CD4-positive, alpha-beta T cell (primary cell): ENCODE data around the gene RHCG. TPM values are rescaled to one million over a fixed set of nuclear protein-coding genes. Genes with fewer than 3 reads are reported as not detected.
A peak's percentile ranks its signal among the peaks of the same experiment; 100 is the strongest.

Experiments
- ATAC-seq: fragments of 200-7000 bp; cut with Tn5 transposase; one replicate; pipeline ENCODE4 v1.10.0; 2022; ENCODE audit warnings: mild to moderate bottlenecking; ENCODE audit not compliant: poor library complexity
- CTCF ChIA-PET: fragments of 350-600 bp; sonication (Branson Sonifier 250); formaldehyde crosslinking; loops from one replicate; lab custom pipeline; 2021; ENCODE audit warnings: antibody characterized with exemption, inconsistent platforms; lab: Charles Lee
- POLR2A ChIA-PET: fragments of 350-600 bp; sonication (Branson Sonifier 250); formaldehyde crosslinking; loops from one replicate; lab custom pipeline; 2021; ENCODE audit warnings: antibody characterized with exemption, inconsistent platforms; lab: Charles Lee
- DNase-seq, 14 experiments: peaks; one replicate each; pipeline ENCODE4 v3.0.0-alpha.2; 2013 to 2020; ENCODE audit warnings: mixed read lengths in 2 of 14
- H3K27ac ChIP-seq, 2 donors: one replicate each; pipeline versions ENCODE4 v1.5.1 to v1.7.0; 2013; ENCODE audit warnings: low read length in 2 of 2, low read depth in 1 of 2, mild to moderate bottlenecking in 1 of 2
- H3K27me3 ChIP-seq, 2 experiments: 1 replicate in 1 of 2; 2 replicates in 1 of 2; pipeline versions ENCODE4 v1.6.1 to v1.7.0; 2013; ENCODE audit warnings: low read length in 2 of 2, control low read depth in 1 of 2, mild to moderate bottlenecking in 1 of 2, moderate library complexity in 1 of 2; ENCODE audit not compliant: insufficient read depth in 2 of 2, control insufficient read depth in 1 of 2
- H3K36me3 ChIP-seq: one replicate; pipeline ENCODE4 v1.6.1; 2013; ENCODE audit warnings: low read length, control low read depth; ENCODE audit not compliant: insufficient read depth
- H3K4me1 ChIP-seq: one replicate; pipeline ENCODE4 v1.6.1; 2013; ENCODE audit warnings: low read length, control low read depth; ENCODE audit not compliant: insufficient read depth
- H3K4me3 ChIP-seq: one replicate; pipeline ENCODE4 v1.5.1; 2013; ENCODE audit warnings: mild to moderate bottlenecking, low read length, moderate library complexity
- H3K9me3 ChIP-seq, 2 experiments: 1 replicate in 1 of 2; 2 replicates in 1 of 2; pipeline versions ENCODE4 v1.6.1 to v1.7.0; 2013; ENCODE audit warnings: low read length in 2 of 2, mild to moderate bottlenecking in 2 of 2, control low read depth in 1 of 2, moderate library complexity in 1 of 2; ENCODE audit not compliant: control insufficient read depth in 1 of 2, insufficient read depth in 1 of 2
- H3K27ac Mint-ChIP-seq: one replicate; pipeline ENCODE4 v1.8.0; 2020; ENCODE audit warnings: mixed read lengths
- H3K27me3 Mint-ChIP-seq: one replicate; pipeline ENCODE4 v1.8.0; 2021; ENCODE audit warnings: mixed read lengths
- H3K36me3 Mint-ChIP-seq: one replicate; pipeline ENCODE4 v1.8.0; 2021; ENCODE audit warnings: low read depth, mixed read lengths
- H3K4me1 Mint-ChIP-seq: one replicate; pipeline ENCODE4 v1.8.0; 2021; ENCODE audit warnings: low read depth, mixed read lengths
- H3K4me3 Mint-ChIP-seq: one replicate; pipeline ENCODE4 v1.8.0; 2020; ENCODE audit warnings: mild to moderate bottlenecking, mixed read lengths
- H3K9me3 Mint-ChIP-seq: one replicate; pipeline ENCODE4 v1.8.0; 2020; ENCODE audit warnings: mixed read lengths
- CTCF ChIP-seq: fragments of 200-600 bp; IDR thresholded peaks from one replicate; pipeline ENCODE4 v1.8.0; 2022; ENCODE audit warnings: antibody characterized with exemption, mild to moderate bottlenecking
- intact Hi-C, 2 experiments: fragments of 100-400 bp; cut with DNase I in 1 of 2; cut with micrococcal nuclease in 1 of 2; formaldehyde crosslinking; loops; one replicate each; pipeline versions ENCODE4 v1.15.1 to v1.9.0; 2023 to 2025; cut with DNase I, micrococcal nuclease
- total RNA-seq, 174 experiments: library from RNA in 2 of 174; stranded (reverse) in 2 of 174; gene quantifications; one replicate each; pipeline ENCODE4 v1.2.3 and lab custom pipeline; 2021 to 2026

RHCG gene
- total RNA-seq, 2 experiments from 2014 or later, result not detected

- H3K4me3 ChIP-seq, result no peak overlapping the region
- intact Hi-C loops, result no loop called here
- Mint-ChIP-seq H3K27ac (no peak overlapping the region), H3K4me3 (no peak overlapping the region), H3K36me3 (no peaks in the 10 kb centered on the region), H3K4me1 (peaks cover 4% of the 10 kb centered on the region), H3K27me3 (peaks cover 84% of the 10 kb centered on the region), H3K9me3 (no peaks in the 10 kb centered on the region)
- DNase-seq, result peak in 1 of 14 experiments; percentile 31
- H3K9me3 ChIP-seq, result peaks cover 0 to 10% of the 10 kb centered on the region in 2 experiments
- H3K27ac ChIP-seq, result no peak overlapping the region
- ChIA-PET CTCF (no interaction called here), POLR2A (no interaction called here)
- no peak for TF ChIP-seq CTCF
- ATAC-seq, result no peak
- H3K4me1 ChIP-seq, result peaks cover 7% of the 10 kb centered on the region
- no peaks in the 10 kb centered on the region for H3K36me3 ChIP-seq
- H3K27me3 ChIP-seq, result peaks cover 34 to 46% of the 10 kb centered on the region in 2 experiments
These were observed 4.2 kb downstream of the RHCG start for GRCh38 chr15:89492111-89492641.

- no peaks in the 10 kb centered on the region for H3K36me3 ChIP-seq
- no peak for DNase-seq
- no peak overlapping the region for H3K4me3 ChIP-seq
- H3K27ac ChIP-seq, result no peak overlapping the region
- H3K4me1 ChIP-seq, result peaks cover 13% of the 10 kb centered on the region
- peaks cover 32 to 41% of the 10 kb centered on the region in 2 experiments for H3K27me3 ChIP-seq
- ChIA-PET CTCF (no interaction called here), POLR2A (no interaction called here)
- Mint-ChIP-seq H3K36me3 (no peaks in the 10 kb centered on the region), H3K27me3 (peaks cover 84% of the 10 kb centered on the region), H3K4me3 (no peak overlapping the region), H3K4me1 (peaks cover 11% of the 10 kb centered on the region), H3K27ac (no peak overlapping the region), H3K9me3 (no peaks in the 10 kb centered on the region)
- no peak for ATAC-seq
- peaks cover 0 to 17% of the 10 kb centered on the region in 2 experiments for H3K9me3 ChIP-seq
- no peak for TF ChIP-seq CTCF
- intact Hi-C loops, result no loop called here
These were observed 5.5 kb downstream of the RHCG start for GRCh38 chr15:89490814-89491315.

GRCh38 chr15:89490081-89490813, 6.1 kb downstream of the RHCG start:
- Mint-ChIP-seq H3K4me3 (no peak overlapping the region), H3K27me3 (peaks cover 84% of the 10 kb centered on the region), H3K36me3 (no peaks in the 10 kb centered on the region), H3K9me3 (no peaks in the 10 kb centered on the region), H3K4me1 (peaks cover 14% of the 10 kb centered on the region), H3K27ac (no peak overlapping the region)
- H3K9me3 ChIP-seq, result peaks cover 0 to 17% of the 10 kb centered on the region in 2 experiments
- peaks cover 11% of the 10 kb centered on the region for H3K4me1 ChIP-seq
- intact Hi-C loops, result no loop called here
- no peaks in the 10 kb centered on the region for H3K36me3 ChIP-seq
- ATAC-seq, result no peak
- CTCF ChIA-PET, result no interaction called here
- H3K4me3 ChIP-seq, result no peak overlapping the region
- TF ChIP-seq CTCF, result no peak
- POLR2A ChIA-PET, result no interaction called here
- H3K27me3 ChIP-seq, result peaks cover 29 to 41% of the 10 kb centered on the region in 2 experiments
- no peak overlapping the region for H3K27ac ChIP-seq
- no peak for DNase-seq
